ENCODE measurements around the gene GH2.
A peak's percentile ranks its signal among the peaks of the same experiment; 100 is the strongest.
"Not testable (repeated sequence)": the region's sequence is repeated elsewhere in the genome, so short reads cannot be mapped to it uniquely, and the experiment has no call there.

Gene GH2

GRCh38 chr17:63874061-63874626 lies 7.6 kb downstream of the GH2 start:
- not testable (repeated sequence) for DNase-seq (ENCODE audit: low read depth)

DNA sequence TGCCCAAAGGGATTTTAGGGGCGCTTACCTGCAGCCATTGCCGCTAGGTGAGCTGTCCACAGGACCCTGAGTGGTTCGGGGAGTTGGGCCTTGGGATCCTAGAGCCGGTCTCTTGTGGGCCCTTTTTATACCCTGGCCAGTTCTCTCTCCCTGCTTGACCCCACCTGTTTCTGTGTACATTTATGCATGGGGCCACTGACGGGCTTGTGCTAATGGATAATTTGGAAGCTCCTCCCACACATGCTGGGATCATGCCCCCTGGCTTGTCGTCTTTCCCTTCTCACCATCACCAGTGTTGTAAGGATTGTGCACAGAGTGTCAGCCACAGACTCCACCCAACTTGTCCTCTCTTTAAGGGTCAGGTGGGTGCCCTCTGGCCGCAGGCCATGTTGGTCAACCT lies 8.2 kb downstream of the GH2 start, which contains the start of gene CSH2:
TSS of gene CSH2 (minus strand) at position 101 of the 400 bp plus-strand sequence. CDS start at position 38, 63 bp downstream.
- DNase-seq (ENCODE audit: low read depth), result not testable (repeated sequence)

DNA sequence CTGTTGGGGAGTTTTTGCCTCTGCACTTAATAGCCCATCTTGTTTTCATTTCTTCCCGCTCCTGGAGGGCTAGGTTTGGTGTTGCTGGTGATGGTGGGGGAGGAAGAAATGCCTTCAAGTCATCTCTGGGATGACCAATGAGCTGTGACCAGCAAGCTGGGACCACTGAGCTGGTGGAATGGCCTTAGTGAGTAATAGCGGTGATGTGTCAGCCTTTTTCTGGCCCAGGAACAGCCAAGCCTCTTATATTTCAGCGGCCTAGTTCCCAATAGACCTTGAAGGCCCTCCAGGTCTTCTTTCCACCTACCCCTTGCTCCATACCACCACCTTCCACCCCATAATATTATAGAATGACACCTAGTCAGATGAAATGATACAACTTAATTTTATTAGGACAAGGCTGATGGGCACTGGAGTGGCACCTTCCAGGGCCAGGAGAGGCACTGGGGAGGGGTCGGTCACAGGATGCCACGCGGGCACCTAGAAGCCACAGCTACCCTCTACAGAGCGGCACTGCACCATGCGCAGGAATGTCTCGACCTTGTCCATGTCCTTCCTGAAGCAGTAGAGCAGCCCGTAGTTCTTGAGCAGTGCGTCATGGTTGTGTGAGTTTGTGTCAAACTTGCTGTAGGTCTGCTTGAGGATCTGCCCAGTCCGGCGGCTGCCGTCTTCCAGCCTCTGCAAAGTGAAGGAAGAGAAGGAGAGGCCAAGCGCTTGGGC lies 9.9 kb downstream of the GH2 start:
- not testable (repeated sequence) for DNase-seq (ENCODE audit: low read depth)

DNA sequence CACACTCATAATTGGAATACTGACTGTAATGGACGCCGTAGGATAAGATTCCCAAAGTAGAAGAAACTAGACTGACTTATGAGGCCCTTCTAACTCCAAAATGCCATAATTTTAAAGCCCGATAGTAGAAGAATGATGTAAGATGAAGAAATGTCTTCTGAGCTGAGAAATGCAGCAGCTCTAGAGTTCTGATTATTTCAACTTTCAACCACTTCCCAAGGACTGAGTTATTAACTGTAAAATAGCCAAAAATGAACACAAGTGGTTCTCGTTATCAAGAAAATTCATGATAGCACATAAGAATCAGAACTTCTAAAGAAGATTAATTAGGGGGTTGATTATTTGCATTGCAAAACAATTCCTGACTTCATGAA lies 11.5 kb downstream of the GH2 start:
- not testable (repeated sequence) for DNase-seq (ENCODE audit: low read depth)

DNA sequence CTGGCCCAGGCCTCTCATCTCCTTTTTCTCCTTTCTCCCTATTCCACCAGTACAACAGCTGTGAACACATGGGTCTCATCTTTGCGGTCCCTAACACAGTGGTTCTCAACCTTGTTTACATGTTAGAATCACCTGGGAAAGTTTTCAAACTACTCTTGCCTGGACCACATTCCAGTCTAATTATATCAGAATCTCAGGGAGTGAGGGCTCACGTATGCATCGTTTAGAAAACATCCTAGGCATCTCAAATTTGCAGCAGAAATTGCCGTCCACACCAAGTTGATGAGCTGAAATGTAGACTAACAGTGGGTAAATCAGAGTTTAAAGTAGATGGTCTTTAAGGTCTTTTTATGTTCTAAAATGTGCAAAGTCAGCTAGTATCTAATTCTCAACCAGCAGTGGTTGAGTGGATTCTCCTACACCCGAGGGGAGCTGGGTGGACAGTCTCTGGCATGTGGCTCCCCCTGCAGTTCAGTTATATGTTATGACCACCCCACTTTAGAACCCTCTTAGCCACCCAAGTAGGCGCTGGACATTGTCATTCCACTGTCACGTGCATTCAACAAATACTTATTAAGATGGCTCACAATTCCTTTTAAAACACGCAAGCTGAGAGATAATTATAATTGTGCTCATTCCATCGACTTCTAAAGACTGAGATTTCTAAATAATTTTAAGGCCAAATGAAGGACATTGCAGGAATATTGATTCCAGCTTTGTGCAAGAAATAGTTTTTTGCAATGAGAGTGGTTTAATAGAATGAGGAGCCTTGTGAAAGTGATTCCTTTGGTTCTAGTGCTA lies 12.1 kb downstream of the GH2 start:
- DNase-seq (ENCODE audit: low read depth), result not testable (repeated sequence)

- DNase-seq (ENCODE audit: low read depth), result not testable (repeated sequence)
Measured at GRCh38 chr17:63866625-63867024, 15.1 kb downstream of the GH2 start.

DNA sequence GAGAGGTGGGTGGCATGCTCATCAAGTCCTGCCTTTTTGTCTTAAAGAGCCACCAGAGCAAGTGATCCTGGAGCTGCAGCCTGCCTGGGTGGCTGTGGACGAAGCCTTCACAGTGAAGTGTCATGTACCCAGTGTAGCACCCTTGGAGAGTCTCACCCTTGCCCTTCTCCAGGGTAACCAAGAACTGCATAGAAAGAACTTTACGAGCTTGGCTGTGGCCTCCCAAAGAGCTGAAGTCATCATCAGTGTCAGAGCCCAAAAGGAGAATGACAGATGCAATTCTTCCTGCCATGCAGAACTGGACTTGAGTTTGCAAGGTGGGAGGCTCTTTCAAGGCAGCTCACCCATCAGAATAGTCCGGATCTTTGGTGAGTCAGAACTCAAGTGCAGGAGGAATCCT lies 22.5 kb downstream of the GH2 start:
- DNase-seq (ENCODE audit: low read depth), result no peak

DNA sequence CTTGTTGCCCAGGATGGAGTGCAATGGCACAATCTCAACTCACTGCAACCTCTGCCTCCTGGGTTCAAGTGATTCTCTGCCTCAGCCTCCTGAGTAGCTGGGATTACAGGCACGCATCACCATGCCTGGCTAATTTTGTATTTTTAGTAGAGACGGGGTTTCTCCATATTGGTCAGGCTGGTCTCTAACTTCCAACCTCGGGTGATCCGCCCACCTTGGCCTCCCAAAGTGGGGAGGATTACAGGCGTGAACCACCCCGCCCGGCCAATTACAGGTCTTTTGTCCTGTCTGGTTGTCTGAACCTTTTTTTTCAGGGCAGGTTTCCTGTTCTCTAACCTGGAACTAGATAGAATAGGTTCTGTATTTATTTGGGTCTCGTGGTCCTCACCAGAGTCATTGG lies 25.3 kb downstream of the GH2 start:
- DNase-seq (ENCODE audit: low read depth), result not testable (repeated sequence)

DNA sequence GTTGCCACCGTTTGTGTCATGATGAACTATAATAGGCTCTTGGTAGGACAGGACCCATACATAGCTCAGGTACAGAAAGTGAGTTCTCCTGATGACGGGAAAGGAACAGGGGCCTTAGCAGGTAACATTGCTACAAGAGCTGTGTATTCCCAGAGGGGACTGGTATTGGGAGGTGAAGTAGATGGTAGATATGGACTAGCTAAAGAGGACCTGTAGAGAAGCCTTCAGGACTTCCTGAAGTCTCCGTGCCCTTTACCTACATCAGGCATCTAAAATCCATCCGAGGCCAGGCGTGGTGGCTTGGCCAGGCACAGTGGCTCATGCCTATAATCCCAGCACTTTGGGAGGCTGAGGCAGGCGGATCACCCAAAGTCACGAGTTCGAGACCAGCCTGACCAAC lies 26.6 kb downstream of the GH2 start:
- DNase-seq (ENCODE audit: low read depth), result no peak

- DNase-seq (ENCODE audit: low read depth), result no peak
Measured at GRCh38 chr17:63854709-63855108, 27.0 kb downstream of the GH2 start.

DNA sequence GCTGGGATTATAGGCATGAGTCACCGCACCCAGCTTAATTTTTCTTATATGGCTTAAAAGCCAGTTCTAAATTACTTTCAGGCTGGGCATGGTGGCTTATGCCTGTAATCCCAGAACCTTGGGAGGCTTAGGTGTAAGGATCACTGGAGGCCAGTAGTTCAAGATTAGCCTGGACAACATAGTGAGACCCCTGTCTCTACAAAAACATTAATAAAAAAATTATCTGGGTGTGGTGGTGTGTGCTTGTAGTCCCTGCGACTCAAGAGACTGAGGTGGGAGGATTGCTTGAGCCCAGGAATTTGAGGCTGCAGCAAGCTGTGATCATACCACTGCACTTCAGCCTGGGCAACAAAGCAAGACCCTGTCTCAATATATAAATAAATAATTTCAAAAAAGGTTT lies 28.5 kb downstream of the GH2 start:
- no peak for DNase-seq (ENCODE audit: low read depth)

DNA sequence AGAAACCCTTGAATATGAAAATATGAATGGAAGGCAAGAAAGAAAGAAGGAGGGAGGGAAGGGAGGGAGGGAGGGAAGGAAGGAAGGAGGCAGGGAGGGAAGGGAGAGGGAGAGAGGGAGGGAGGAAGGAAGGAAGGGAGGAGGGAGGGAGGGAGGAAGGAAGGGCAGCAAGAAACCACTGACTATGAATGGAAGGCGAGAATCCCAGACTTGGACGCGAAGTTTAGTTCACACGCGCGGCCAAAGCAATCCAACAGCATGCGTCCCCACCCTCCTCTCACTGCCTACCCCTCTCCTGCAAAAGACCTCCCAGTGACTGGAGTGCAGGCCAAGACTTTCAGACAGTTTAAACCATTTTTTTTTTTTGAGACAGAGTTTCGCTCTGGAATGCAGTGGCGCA lies 31.3 kb downstream of the GH2 start:
- DNase-seq (ENCODE audit: low read depth), result no peak

- DNase-seq (ENCODE audit: low read depth), result peak; percentile 84
Measured at GRCh38 chr17:63848834-63849689, 32.7 kb downstream of the GH2 start.

- DNase-seq (ENCODE audit: low read depth), result no peak
Measured at GRCh38 chr17:63847525-63848249, 34.1 kb downstream of the GH2 start.

DNA sequence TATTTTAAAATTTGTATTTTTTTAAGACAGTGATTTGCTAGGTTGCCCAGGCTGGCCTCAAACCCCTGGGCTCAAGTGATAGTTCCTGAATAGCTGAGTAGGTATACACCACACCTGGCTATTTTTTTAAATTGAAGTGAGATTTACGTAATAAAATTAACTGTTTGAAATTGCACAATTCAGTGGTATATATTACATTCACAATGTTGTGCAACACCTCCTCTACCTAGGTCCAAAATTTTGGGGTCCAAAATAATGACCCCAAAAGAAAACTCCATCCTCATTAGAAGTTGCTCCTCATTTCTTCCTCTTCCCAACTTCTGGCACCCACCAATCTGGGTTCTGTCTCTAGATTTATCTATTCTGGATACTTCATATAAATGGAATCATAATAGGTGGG lies 36.2 kb downstream of the GH2 start:
- no peak for DNase-seq (ENCODE audit: low read depth)

DNA sequence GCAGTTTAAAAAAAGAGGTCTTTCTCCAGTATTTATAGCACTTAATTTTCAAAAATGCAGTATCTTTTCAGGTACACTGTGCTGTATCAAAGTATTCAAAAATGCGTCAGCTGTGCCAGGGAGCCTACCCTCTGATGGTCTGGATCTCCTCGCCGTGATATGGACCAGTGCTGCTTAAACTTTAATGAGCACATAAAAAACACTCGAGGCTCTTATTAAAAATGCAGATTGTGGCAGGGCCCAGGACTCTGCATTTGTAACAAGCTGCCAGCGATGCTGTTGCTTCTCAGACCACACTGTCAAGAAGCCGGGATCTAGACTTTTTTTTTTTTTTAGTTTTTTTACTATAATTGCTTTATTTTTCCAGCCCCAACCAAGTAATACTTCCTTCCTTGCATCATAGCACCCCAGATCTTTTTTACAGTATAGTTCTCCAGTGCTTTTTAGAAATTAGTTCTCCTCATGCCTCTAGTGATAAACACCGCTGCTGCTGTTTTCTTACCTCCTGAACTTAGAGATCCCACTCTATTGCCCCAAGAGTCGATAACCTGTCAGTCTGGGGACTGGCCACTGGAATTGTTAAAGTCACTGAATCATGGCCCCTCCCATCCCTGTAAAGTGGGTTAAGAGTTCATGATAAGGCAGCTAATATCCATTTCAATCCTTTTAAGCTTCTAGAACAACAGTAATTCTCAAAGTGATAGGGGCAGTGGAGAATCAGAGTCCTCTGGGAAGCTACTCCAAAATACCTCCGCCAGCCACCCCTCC lies 37.6 kb downstream of the GH2 start:
- no peak for DNase-seq (ENCODE audit: low read depth)

DNA sequence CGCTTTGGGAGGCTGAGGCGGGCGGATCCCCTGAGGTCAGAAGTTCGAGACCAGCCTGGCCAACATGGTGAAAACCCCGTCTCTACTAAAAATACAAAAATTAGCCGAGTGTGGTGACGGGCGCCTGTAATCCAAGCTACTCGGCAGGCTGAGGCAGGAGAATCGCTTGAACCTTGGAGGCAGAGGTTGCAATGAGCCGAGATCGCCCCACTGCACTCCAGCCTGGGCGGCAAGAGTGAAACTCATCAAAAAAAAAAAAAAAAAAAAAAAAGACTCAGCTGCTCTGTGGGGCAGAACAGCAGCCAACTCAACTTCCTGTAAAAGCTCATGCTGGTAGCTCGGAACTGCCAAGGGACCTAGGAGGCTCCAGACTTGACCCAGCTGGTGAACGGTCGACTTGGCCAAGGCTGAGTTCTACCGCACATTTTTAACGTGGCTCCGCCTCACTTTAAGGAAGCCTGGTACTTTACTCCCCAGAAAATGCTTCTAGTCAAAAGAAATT lies 38.3 kb downstream of the GH2 start:
- peak; percentile 75 for DNase-seq (ENCODE audit: low read depth)

DNA sequence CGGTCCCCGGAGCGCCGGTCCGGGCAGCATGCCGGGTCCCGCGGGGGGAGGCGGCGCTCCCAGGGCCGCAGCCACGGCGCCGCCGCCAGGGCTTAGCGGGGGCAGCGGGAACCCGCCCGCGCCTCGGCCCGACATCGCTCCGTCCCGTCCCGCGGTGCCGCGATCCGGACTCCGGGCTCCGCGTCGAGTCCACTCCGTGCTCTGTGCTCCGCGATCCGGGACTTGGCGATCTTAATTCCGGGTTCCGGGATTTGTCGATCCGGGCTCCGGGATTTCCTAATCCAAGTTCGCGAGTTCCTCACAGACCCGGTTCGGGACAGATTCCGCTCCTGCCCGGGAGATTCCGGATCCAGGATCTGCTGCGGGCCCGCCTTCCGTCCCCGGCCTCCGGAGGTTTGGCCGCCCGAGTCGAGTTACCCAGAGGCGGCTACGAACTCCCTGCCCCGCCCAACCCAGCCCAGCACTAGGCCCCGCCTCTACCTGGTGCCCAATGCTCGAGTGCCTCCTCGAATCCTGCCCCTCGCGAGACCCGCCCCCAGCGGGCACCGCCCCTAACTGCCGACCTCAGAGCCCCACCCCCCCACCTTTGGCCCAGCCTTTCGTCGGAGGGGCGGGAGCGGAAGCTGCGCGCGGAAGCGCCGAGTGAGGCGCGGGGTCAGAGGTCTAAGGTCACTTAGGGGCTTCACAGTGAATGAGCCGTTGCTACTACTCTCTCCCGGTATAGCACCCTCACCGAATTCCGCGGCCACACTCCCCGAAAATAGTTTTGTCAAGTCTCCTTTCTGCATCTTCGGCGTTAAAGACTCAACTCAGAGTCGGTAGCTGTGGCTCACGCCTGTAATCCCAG lies 39.0 kb downstream of the GH2 start, which contains the start of gene SMARCD2:
TSS of gene SMARCD2 (minus strand) at position 146 of the 847 bp plus-strand sequence. CDS start at position 135, 11 bp downstream.
- peak; percentile 99 for DNase-seq (ENCODE audit: low read depth)

DNA sequence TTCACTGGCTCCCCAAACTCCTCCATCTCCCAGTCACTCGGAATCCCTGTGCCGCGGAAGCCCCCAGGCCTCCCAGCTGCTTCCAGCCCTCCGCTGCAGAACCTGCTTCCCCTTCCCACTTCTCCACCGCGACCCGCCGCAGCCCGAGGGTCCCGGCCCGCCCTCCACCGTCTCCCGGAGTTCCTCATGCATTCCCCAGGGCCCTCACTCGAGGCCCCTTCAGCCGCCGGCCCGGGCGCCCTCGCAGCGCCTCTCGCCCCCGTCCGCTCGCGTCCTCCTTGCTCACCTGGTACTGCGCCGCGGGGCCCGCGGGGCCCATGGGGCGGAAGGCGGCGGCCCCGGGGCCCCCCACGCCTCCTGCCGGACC lies 39.6 kb downstream of the GH2 start:
- DNase-seq (ENCODE audit: low read depth), result no peak

Measured in fibroblast of the conjunctiva (primary cell).